Loucy (cell line): ENCODE measurements around the gene OGG1.

ENCODE experiments used
- H2AFZ ChIP-seq: fragments of 200-600 bp; sonication (generic); 2 replicates; pipeline ENCODE4 v1.6.0; 2016; ENCODE audit warnings: antibody characterized with exemption, mild to moderate bottlenecking, low read length, moderate library complexity
- H3F3A ChIP-seq: fragments of 200-600 bp; 2 replicates; pipeline ENCODE4 v1.6.0; 2016; ENCODE audit warnings: antibody characterized with exemption, low read depth, mild to moderate bottlenecking
- H3K27me3 ChIP-seq: fragments of 200-600 bp; sonication (generic); 2 replicates; pipeline ENCODE4 v1.6.1; 2014; ENCODE audit warnings: low read length, mild to moderate bottlenecking; ENCODE audit not compliant: insufficient read depth, poor library complexity, severe bottlenecking
- H3K36me3 ChIP-seq: fragments of 200-600 bp; sonication (generic); 2 replicates; pipeline ENCODE4 v1.6.1; 2016; ENCODE audit warnings: low read length; ENCODE audit not compliant: insufficient read depth
- H3K4me1 ChIP-seq: fragments of 200-600 bp; sonication (generic); 2 replicates; pipeline ENCODE4 v1.5.1; 2014; ENCODE audit warnings: low read length, mild to moderate bottlenecking; ENCODE audit not compliant: insufficient read depth, poor library complexity, severe bottlenecking
- H3K4me2 ChIP-seq: fragments of 200-600 bp; sonication (generic); 2 replicates; pipeline ENCODE4 v1.6.0; 2014; ENCODE audit warnings: antibody characterized with exemption, low read length, low read depth, mild to moderate bottlenecking; ENCODE audit not compliant: poor library complexity, severe bottlenecking
- H3K4me3 ChIP-seq: fragments of 200-600 bp; sonication (generic); 2 replicates; pipeline ENCODE4 v1.5.1; 2014; ENCODE audit warnings: low read length, mild to moderate bottlenecking, mixed read lengths; ENCODE audit not compliant: poor library complexity, severe bottlenecking
- H3K79me2 ChIP-seq: fragments of 200-600 bp; sonication (generic); 2 replicates; pipeline ENCODE4 v1.6.1; 2014; ENCODE audit warnings: low read length; ENCODE audit not compliant: insufficient read depth
- H3K9ac ChIP-seq: fragments of 200-600 bp; sonication (generic); 2 replicates; pipeline ENCODE4 v1.6.0; 2014; ENCODE audit warnings: mild to moderate bottlenecking, low read depth, low read length, moderate library complexity; ENCODE audit not compliant: poor library complexity, severe bottlenecking
- H3K9me2 ChIP-seq: fragments of 200-600 bp; sonication (generic); replicated peaks from 2 replicates; pipeline ENCODE4 v1.6.1; 2016; ENCODE audit warnings: low read depth, low read length, mixed read lengths
- H3K9me3 ChIP-seq: fragments of 200-600 bp; sonication (generic); 2 replicates; pipeline ENCODE4 v1.6.1; 2014; ENCODE audit warnings: mild to moderate bottlenecking, antibody characterized with exemption, low read length, low read depth; ENCODE audit not compliant: insufficient read depth
- H4K20me1 ChIP-seq: fragments of 200-600 bp; sonication (generic); 2 replicates; pipeline ENCODE4 v1.6.0; 2014; ENCODE audit warnings: antibody characterized with exemption, low read length, mild to moderate bottlenecking; ENCODE audit not compliant: insufficient read depth, poor library complexity, severe bottlenecking
- EZH2phosphoT487 ChIP-seq: fragments of 200-600 bp; IDR thresholded peaks from 2 replicates; pipeline ENCODE4 v1.6.1; 2018; ENCODE audit warnings: antibody characterized with exemption, mild to moderate bottlenecking, moderate library complexity, borderline replicate concordance
- TF ChIP-seq, protein P1 (sequence below): fragments of 200-600 bp; sonication (generic); conservative IDR thresholded peaks from 2 replicates; pipeline ENCODE4 v1.5.1; 2014; ENCODE audit warnings: mild to moderate bottlenecking, antibody characterized with exemption, low read length

Gene OGG1

DNA sequence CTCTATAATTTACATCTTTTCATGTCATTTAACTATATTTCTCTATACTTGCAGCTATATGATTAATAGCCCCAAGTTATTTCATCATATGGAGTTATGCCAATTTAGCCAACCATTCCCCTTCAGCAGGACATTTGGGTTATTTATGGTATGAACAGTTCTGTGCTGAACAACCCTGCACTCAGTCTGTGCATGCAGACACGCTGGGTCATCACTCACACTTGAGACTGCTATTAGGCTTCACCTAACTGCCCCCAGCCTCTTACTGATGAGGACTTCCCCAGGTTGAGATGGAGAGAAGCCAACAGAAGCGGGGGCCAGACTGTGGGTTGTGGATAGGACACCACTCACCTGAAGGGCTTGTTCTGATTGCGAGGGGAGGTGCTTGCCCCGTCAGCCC, 35.2 kb downstream of the OGG1 start:
- peaks cover 11% of the 10 kb centered on the region; the same call in 1 of the 2 replicates for H3K79me2 ChIP-seq
- H3K4me3 ChIP-seq = no peak overlapping the region
- no peaks in the 10 kb centered on the region for H3K9me2 ChIP-seq
- peaks cover 35% of the 10 kb centered on the region for H3K4me1 ChIP-seq
- peaks cover 3% of the 10 kb centered on the region; the same call in 1 of the 2 replicates for H3K36me3 ChIP-seq
- TF ChIP-seq EZH2phosphoT487 = no peak
- TF ChIP-seq, protein P1, sequence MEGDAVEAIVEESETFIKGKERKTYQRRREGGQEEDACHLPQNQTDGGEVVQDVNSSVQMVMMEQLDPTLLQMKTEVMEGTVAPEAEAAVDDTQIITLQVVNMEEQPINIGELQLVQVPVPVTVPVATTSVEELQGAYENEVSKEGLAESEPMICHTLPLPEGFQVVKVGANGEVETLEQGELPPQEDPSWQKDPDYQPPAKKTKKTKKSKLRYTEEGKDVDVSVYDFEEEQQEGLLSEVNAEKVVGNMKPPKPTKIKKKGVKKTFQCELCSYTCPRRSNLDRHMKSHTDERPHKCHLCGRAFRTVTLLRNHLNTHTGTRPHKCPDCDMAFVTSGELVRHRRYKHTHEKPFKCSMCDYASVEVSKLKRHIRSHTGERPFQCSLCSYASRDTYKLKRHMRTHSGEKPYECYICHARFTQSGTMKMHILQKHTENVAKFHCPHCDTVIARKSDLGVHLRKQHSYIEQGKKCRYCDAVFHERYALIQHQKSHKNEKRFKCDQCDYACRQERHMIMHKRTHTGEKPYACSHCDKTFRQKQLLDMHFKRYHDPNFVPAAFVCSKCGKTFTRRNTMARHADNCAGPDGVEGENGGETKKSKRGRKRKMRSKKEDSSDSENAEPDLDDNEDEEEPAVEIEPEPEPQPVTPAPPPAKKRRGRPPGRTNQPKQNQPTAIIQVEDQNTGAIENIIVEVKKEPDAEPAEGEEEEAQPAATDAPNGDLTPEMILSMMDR = no peak
- H3K9me3 ChIP-seq = no peaks in the 10 kb centered on the region
- H3K4me2 ChIP-seq = no peak overlapping the region
- H3K9ac ChIP-seq = no peak overlapping the region
- no peak overlapping the region for H2AFZ ChIP-seq
- peaks cover 13% of the 10 kb centered on the region for H3F3A ChIP-seq
- H4K20me1 ChIP-seq = no peaks in the 10 kb centered on the region
- no peaks in the 10 kb centered on the region for H3K27me3 ChIP-seq

- Histone ChIP-seq H3K27me3 (no peaks in the 10 kb centered on the region), H3K9me2 (no peaks in the 10 kb centered on the region), H4K20me1 (no peaks in the 10 kb centered on the region), H3K79me2 (peaks cover 18% of the 10 kb centered on the region), H2AFZ (no peak overlapping the region), H3K4me1 (peaks cover 35% of the 10 kb centered on the region), H3K9me3 (no peaks in the 10 kb centered on the region), H3K4me2 (no peak overlapping the region), H3K9ac (no peak overlapping the region), H3K36me3 (peaks cover 3% of the 10 kb centered on the region; the same call in 1 of the 2 replicates), H3F3A (peaks cover 9% of the 10 kb centered on the region), H3K4me3 (no peak overlapping the region)
- TF ChIP-seq EZH2phosphoT487 = no peak
- TF ChIP-seq, protein P1 = no peak
Observed at GRCh38 chr3:9785602-9786001, 35.9 kb downstream of the OGG1 start.

- Histone ChIP-seq H3K36me3 (peaks cover 3% of the 10 kb centered on the region; the same call in 1 of the 2 replicates), H3K27me3 (no peaks in the 10 kb centered on the region), H3K9me3 (no peaks in the 10 kb centered on the region), H3K4me1 (peaks cover 34% of the 10 kb centered on the region), H2AFZ (no peak overlapping the region), H3K4me3 (no peak overlapping the region), H3K4me2 (no peak overlapping the region), H3K79me2 (peaks cover 24% of the 10 kb centered on the region), H4K20me1 (no peaks in the 10 kb centered on the region), H3F3A (peaks cover 3% of the 10 kb centered on the region; the same call in 1 of the 2 replicates), H3K9me2 (no peaks in the 10 kb centered on the region), H3K9ac (no peak overlapping the region)
- no peak for TF ChIP-seq EZH2phosphoT487
- TF ChIP-seq, protein P1 = no peak
Observed at GRCh38 chr3:9786209-9786739, 36.5 kb downstream of the OGG1 start.
